H1 (cell line): ENCODE measurements around the gene TPD52L2. TPM values are rescaled to one million over a fixed set of nuclear protein-coding genes. Genes with fewer than 3 reads are reported as not detected.

Source experiments
- BACH1 ChIP-seq: IDR thresholded peaks from 2 replicates; pipeline ENCODE4 v1.6.1; 2012; ENCODE audit warnings: low read length, improper control_type of control experiment
- EP300 ChIP-seq, 2 experiments: IDR thresholded peaks; 1 replicate in 1 of 2; 2 replicates in 1 of 2; pipeline ENCODE4 v1.6.1; 2011 to 2012; ENCODE audit warnings: low read depth in 2 of 2, low read length in 2 of 2, mild to moderate bottlenecking in 2 of 2, borderline replicate concordance in 1 of 2, inconsistent platforms in 1 of 2, moderate library complexity in 1 of 2
- FOSL1 ChIP-seq: IDR thresholded peaks from 2 replicates; pipeline ENCODE4 v1.6.1; 2011; ENCODE audit warnings: mild to moderate bottlenecking, low read depth, low read length, moderate library complexity; ENCODE audit not compliant: insufficient read depth
- GTF2F1 ChIP-seq: IDR thresholded peaks from 2 replicates; pipeline ENCODE4 v1.6.1; 2012; ENCODE audit warnings: low read depth, low read length, improper control_type of control experiment, borderline replicate concordance
- HDAC6 ChIP-seq: IDR thresholded peaks from one replicate; pipeline ENCODE4 v1.7.1; 2012; ENCODE audit warnings: low read depth, mild to moderate bottlenecking, inconsistent platforms, low read length, moderate library complexity
- JUN ChIP-seq: IDR thresholded peaks from 2 replicates; pipeline ENCODE4 v1.6.1; 2011; ENCODE audit warnings: low read depth, mild to moderate bottlenecking, improper control_type of control experiment, low read length
- JUND ChIP-seq: IDR thresholded peaks from 2 replicates; pipeline ENCODE4 v1.6.1; 2011; ENCODE audit warnings: mild to moderate bottlenecking, improper control_type of control experiment, low read length
- KDM1A ChIP-seq: fragments of 200-600, 300-600 bp; sonication (generic); IDR thresholded peaks from 2 replicates; pipeline ENCODE4 v1.7.1; 2016; ENCODE audit warnings: mild to moderate bottlenecking, low read length, borderline replicate concordance
- KDM4A ChIP-seq: IDR thresholded peaks from one replicate; pipeline ENCODE4 v1.7.1; 2012; ENCODE audit warnings: low read depth, mild to moderate bottlenecking, moderate library complexity, low read length, inconsistent platforms; ENCODE audit not compliant: severe bottlenecking
- MAFK ChIP-seq: IDR thresholded peaks from 2 replicates; pipeline ENCODE4 v1.6.1; 2012; ENCODE audit warnings: low read depth, mild to moderate bottlenecking, improper control_type of control experiment, low read length
- POLR2A ChIP-seq, 2 experiments: IDR thresholded peaks; 1 replicate in 1 of 2; 2 replicates in 1 of 2; pipeline ENCODE4 v1.6.1; 2011; ENCODE audit warnings: low read depth in 2 of 2, low read length in 2 of 2, mild to moderate bottlenecking in 2 of 2; ENCODE audit errors: control extremely low read depth in 1 of 2
- RAD21 ChIP-seq, 2 experiments: IDR thresholded peaks in 1 of 2; conservative IDR thresholded peaks in 1 of 2; 2 replicates each; pipeline ENCODE4 v1.6.1; 2011; ENCODE audit warnings: low read depth in 2 of 2, low read length in 2 of 2, improper control_type of control experiment in 1 of 2, inconsistent platforms in 1 of 2, mild to moderate bottlenecking in 1 of 2, moderate library complexity in 1 of 2
- RNF2 ChIP-seq: fragments of 200-900, 300-1000 bp; sonication (generic); IDR thresholded peaks from 2 replicates; pipeline ENCODE4 v1.7.1; 2016; ENCODE audit warnings: borderline replicate concordance, low read depth, mild to moderate bottlenecking, antibody characterized with exemption, low read length; ENCODE audit not compliant: poor library complexity, severe bottlenecking; ENCODE audit errors: missing control alignments
- RXRA ChIP-seq: IDR thresholded peaks from 2 replicates; pipeline ENCODE4 v1.6.1; 2011; ENCODE audit warnings: low read depth, mild to moderate bottlenecking, low read length, moderate library complexity; ENCODE audit not compliant: insufficient read depth
- SIX5 ChIP-seq: IDR thresholded peaks from 2 replicates; pipeline ENCODE4 v1.6.1; 2011; ENCODE audit warnings: mild to moderate bottlenecking, low read depth, low read length
- SRF ChIP-seq: IDR thresholded peaks from 2 replicates; pipeline ENCODE4 v1.6.1; 2011; ENCODE audit warnings: mild to moderate bottlenecking, low read depth, low read length, moderate library complexity
- TAF1 ChIP-seq: IDR thresholded peaks from 2 replicates; pipeline ENCODE4 v1.6.1; 2011; ENCODE audit warnings: mild to moderate bottlenecking, low read depth, low read length
- TAF7 ChIP-seq: optimal IDR thresholded peaks from 2 replicates; pipeline ENCODE3; 2011; ENCODE audit warnings: low read depth, mild to moderate bottlenecking, inconsistent platforms, low read length, moderate library complexity, borderline replicate concordance
- USF2 ChIP-seq: IDR thresholded peaks from 2 replicates; pipeline ENCODE4 v1.6.1; 2011; ENCODE audit warnings: low read length, improper control_type of control experiment
- YY1 ChIP-seq: IDR thresholded peaks from 2 replicates; pipeline ENCODE4 v1.6.1; 2011; ENCODE audit warnings: low read depth, mild to moderate bottlenecking, low read length
- ZNF274 ChIP-seq: IDR thresholded peaks from 2 replicates; pipeline ENCODE4 v1.7.0; 2012; ENCODE audit warnings: low read length, borderline replicate concordance; ENCODE audit errors: extremely low read depth
- polyA plus RNA-seq, 7 experiments: library from polyadenylated mRNA; depleted of rRNA in 3 of 7; stranded (reverse) in 5 of 7; unstranded in 2 of 7; fragments of >200 nt in 5 of 7; fragments of 200-250 nt in 2 of 7; gene quantifications; 1 replicate in 5 of 7; 2 replicates in 1 of 7; 4 replicates in 1 of 7; pipeline versions ENCODE4 v1.2.1 to v1.2.3, GENCODE V29; 2011 to 2013; ENCODE audit warnings: missing spikeins in 2 of 7, mixed read lengths in 2 of 7
- total RNA-seq: library from RNA; stranded (reverse); fragmentation: NEBNext Ultra II Directional; extraction: Animal tissue kit (Norgen Biotek cat#: 25700); gene quantifications from 2 replicates; pipeline ENCODE4 v1.2.1, GENCODE V29; 2021

Gene TPD52L2
- total and polyA plus RNA-seq, 2 of the 8 experiments (the other 6 are each of a cell fraction or from before 2014, with no cell fraction given), result 77.1 to 80.2 TPM

- peak; percentile 94 for TF ChIP-seq YY1
- no peak for TF ChIP-seq KDM1A
- peak; percentile 32; the same call in 1 of the 2 replicates for TF ChIP-seq BACH1
- TF ChIP-seq RNF2, result no peak
- TF ChIP-seq JUND, result no peak
- TF ChIP-seq FOSL1, result no peak
- TF ChIP-seq JUN, result no peak
- TF ChIP-seq POLR2A (IDR thresholded peaks at IDR 0.05; ENCODE audit: control extremely low read depth in 1 of 2, low read depth in 2 of 2, low read length in 2 of 2), result peak; percentile 91 to 97
- TF ChIP-seq TAF1, result peak; percentile 98
- peak; percentile 54 for TF ChIP-seq TAF7
- TF ChIP-seq MAFK, result no peak
- TF ChIP-seq HDAC6, result no peak
- no peak for TF ChIP-seq EP300 (IDR thresholded peaks at IDR 0.05; ENCODE audit: borderline replicate concordance in 1 of 2, low read depth in 2 of 2, low read length in 2 of 2)
- TF ChIP-seq KDM4A, result no peak
- TF ChIP-seq RAD21 (IDR thresholded peaks at IDR 0.05 in 1 of 2, conservative IDR thresholded peaks at IDR 0.05 in 1 of 2; ENCODE audit: low read depth in 2 of 2, low read length in 2 of 2), result no peak
- no peak for TF ChIP-seq GTF2F1
- TF ChIP-seq RXRA, result no peak
- no peak for TF ChIP-seq SRF
- TF ChIP-seq ZNF274, result no peak
- no peak for TF ChIP-seq SIX5
- peak; percentile 92 for TF ChIP-seq USF2
- TF ChIP-seq, all 59 proteins: peak for 25
Observed at GRCh38 chr20:63864978-63865640, at the start of gene TPD52L2 (continued).
